Neuronal stem cell (in vitro differentiated cells): ENCODE data around the gene CCR6.

Source experiments
- DNase-seq: peaks from one replicate; pipeline ENCODE4 v3.0.0-alpha.2; 2013; ENCODE audit warnings: low spot score
- H2AFZ ChIP-seq: one replicate; pipeline ENCODE4 v1.6.1; 2013; ENCODE audit warnings: mild to moderate bottlenecking, low read length, inconsistent platforms
- H2AK5ac ChIP-seq: 2 replicates; pipeline ENCODE4 v1.6.1; 2013; ENCODE audit warnings: low read depth, mild to moderate bottlenecking, inconsistent platforms, low read length, moderate library complexity, mixed read lengths
- H2BK120ac ChIP-seq: 2 replicates; pipeline ENCODE4 v1.6.1; 2013; ENCODE audit warnings: low read depth, mild to moderate bottlenecking, inconsistent platforms, low read length, moderate library complexity, mixed read lengths
- H2BK12ac ChIP-seq: one replicate; pipeline ENCODE4 v1.6.1; 2013; ENCODE audit warnings: low read length, inconsistent platforms
- H2BK15ac ChIP-seq: 2 replicates; pipeline ENCODE4 v1.6.1; 2013; ENCODE audit warnings: mild to moderate bottlenecking, low read length, inconsistent platforms, mixed read lengths
- H2BK5ac ChIP-seq: one replicate; pipeline ENCODE4 v1.6.1; 2013; ENCODE audit warnings: inconsistent platforms, mild to moderate bottlenecking, low read length, moderate library complexity
- H3K14ac ChIP-seq: one replicate; pipeline ENCODE4 v1.6.1; 2013; ENCODE audit warnings: low read length, inconsistent platforms
- H3K18ac ChIP-seq: 2 replicates; pipeline ENCODE4 v1.6.1; 2013; ENCODE audit warnings: low read length, inconsistent platforms
- H3K23ac ChIP-seq: 2 replicates; pipeline ENCODE4 v1.6.1; 2013; ENCODE audit warnings: low read depth, mild to moderate bottlenecking, mixed read lengths, low read length, inconsistent platforms; ENCODE audit not compliant: poor library complexity
- H3K27ac ChIP-seq: replicated peaks from 3 replicates; pipeline ENCODE4 v1.5.1; 2013; ENCODE audit warnings: low read length, inconsistent platforms
- H3K27me3 ChIP-seq, 3 experiments: 2 replicates each; pipeline ENCODE4 v1.6.1; 2013; ENCODE audit warnings: low read length in 3 of 3, mild to moderate bottlenecking in 2 of 3, inconsistent platforms in 1 of 3, low read depth in 1 of 3, mixed read lengths in 1 of 3, moderate library complexity in 1 of 3; ENCODE audit not compliant: control insufficient read depth in 3 of 3, insufficient read depth in 3 of 3
- H3K36me3 ChIP-seq, 2 donors: replicated peaks in 1 of 2; 2 replicates each; pipeline ENCODE4 v1.6.1; 2013; ENCODE audit warnings: low read length in 2 of 2; ENCODE audit not compliant: control insufficient read depth in 2 of 2, insufficient read depth in 2 of 2
- H3K4ac ChIP-seq: 2 replicates; pipeline ENCODE4 v1.6.1; 2013; ENCODE audit warnings: inconsistent platforms, mild to moderate bottlenecking, low read length, moderate library complexity
- H3K4me1 ChIP-seq, 2 donors: 1 replicate in 1 of 2; 2 replicates in 1 of 2; pipeline ENCODE4 v1.6.1; 2013; ENCODE audit warnings: low read length in 2 of 2, low read depth in 1 of 2; ENCODE audit not compliant: control insufficient read depth in 2 of 2, insufficient read depth in 1 of 2
- H3K4me2 ChIP-seq: one replicate; pipeline ENCODE4 v1.6.1; 2013; ENCODE audit warnings: mild to moderate bottlenecking, low read length, inconsistent platforms; ENCODE audit not compliant: insufficient read depth, poor library complexity, severe bottlenecking
- H3K4me3 ChIP-seq, 2 donors: 2 replicates each; pipeline ENCODE4 v1.5.1; 2013; ENCODE audit warnings: low read length in 2 of 2, mild to moderate bottlenecking in 2 of 2, inconsistent platforms in 1 of 2, moderate library complexity in 1 of 2
- H3K79me1 ChIP-seq: one replicate; pipeline ENCODE4 v1.6.1; 2013; ENCODE audit warnings: low read depth, mild to moderate bottlenecking, inconsistent platforms, low read length, moderate library complexity
- H3K9ac ChIP-seq: one replicate; pipeline ENCODE4 v1.6.1; 2013; ENCODE audit warnings: mild to moderate bottlenecking, low read depth, low read length, inconsistent platforms; ENCODE audit not compliant: poor library complexity
- H3K9me3 ChIP-seq, 2 donors: replicated peaks in 1 of 2; 2 replicates each; pipeline versions ENCODE3 to v1.6.1; 2013; ENCODE audit warnings: low read length in 2 of 2, mild to moderate bottlenecking in 2 of 2, inconsistent platforms in 1 of 2, low read depth in 1 of 2, mixed read lengths in 1 of 2, moderate library complexity in 1 of 2; ENCODE audit not compliant: control insufficient read depth in 2 of 2, insufficient read depth in 1 of 2
- H4K8ac ChIP-seq: one replicate; pipeline ENCODE4 v1.6.1; 2013; ENCODE audit warnings: low read depth, mild to moderate bottlenecking, inconsistent platforms, low read length, moderate library complexity
- H4K91ac ChIP-seq: one replicate; pipeline ENCODE4 v1.6.1; 2013; ENCODE audit warnings: low read length, low read depth, mild to moderate bottlenecking, inconsistent platforms; ENCODE audit not compliant: poor library complexity
- whole genome bisulfite sequencing, 2 donors: extraction: QIAGEN DNeasy Blood & Tissue Kit; methylation state at CpG; one replicate each; pipeline ENCODE4 v1.1.7; 2013; ENCODE audit warnings: missing lambda C conversion rate in 2 of 2, mixed read lengths in 1 of 2; ENCODE audit not compliant: insufficient read length in 2 of 2, insufficient replicate concordance in 1 of 2; ENCODE audit errors: extremely low coverage in 2 of 2; 5-methylcytosine and 5-hydroxymethylcytosine counted together

CCR6 gene

GRCh38 chr6:167148021-167148420, 25.1 kb downstream of the CCR6 start:
- peaks cover 0 to 22% (median 1%) of the 10 kb centered on the region in 3 experiments for H3K27me3 ChIP-seq
- H3K9ac ChIP-seq, result no peak overlapping the region
- peaks cover 6 to 9% of the 10 kb centered on the region in 2 donors for H3K4me1 ChIP-seq
- H2AK5ac ChIP-seq, result no peak overlapping the region
- no peak overlapping the region for H2BK5ac ChIP-seq
- no peak overlapping the region for H2BK120ac ChIP-seq
- no peak overlapping the region for H4K8ac ChIP-seq
- no peak overlapping the region for H2BK15ac ChIP-seq
- H3K36me3 ChIP-seq, result no peaks in the 10 kb centered on the region
- no peaks in the 10 kb centered on the region for H3K79me1 ChIP-seq
- no peak overlapping the region for H2AFZ ChIP-seq
- H3K18ac ChIP-seq, result no peak overlapping the region
- no peak overlapping the region for H3K4ac ChIP-seq
- H2BK12ac ChIP-seq, result no peak overlapping the region
- H3K9me3 ChIP-seq, result peaks cover 0 to 4% of the 10 kb centered on the region in 2 donors
- no peak overlapping the region for H3K23ac ChIP-seq
- H3K14ac ChIP-seq, result no peak overlapping the region
- no peak overlapping the region for H3K27ac ChIP-seq
- no peak overlapping the region for H3K4me2 ChIP-seq
- H3K4me3 ChIP-seq, result no peak overlapping the region
- no peak overlapping the region for H4K91ac ChIP-seq
- DNase-seq, result no peak

GRCh38 chr6:167148997-167149396, 26.1 kb downstream of the CCR6 start:
- no peak overlapping the region for H4K91ac ChIP-seq
- H2AFZ ChIP-seq, result no peak overlapping the region
- H3K4me1 ChIP-seq, result peaks cover 6 to 9% of the 10 kb centered on the region in 2 donors
- H3K4ac ChIP-seq, result no peak overlapping the region
- H3K79me1 ChIP-seq, result no peaks in the 10 kb centered on the region
- no peak overlapping the region for H3K9ac ChIP-seq
- H2BK15ac ChIP-seq, result no peak overlapping the region
- H3K23ac ChIP-seq, result no peak overlapping the region
- H2BK120ac ChIP-seq, result no peak overlapping the region
- WGBS, 2 donors, result no CpG with 5 or more reads among the region's 5 CpGs
- H3K36me3 ChIP-seq, result no peaks in the 10 kb centered on the region
- no peak overlapping the region for H4K8ac ChIP-seq
- no peak overlapping the region for H3K14ac ChIP-seq
- no peak overlapping the region for H3K4me3 ChIP-seq
- no peak overlapping the region for H3K18ac ChIP-seq
- H2AK5ac ChIP-seq, result no peak overlapping the region
- H3K27me3 ChIP-seq, result peaks cover 0 to 22% (median 1%) of the 10 kb centered on the region in 3 experiments
- peaks cover 0 to 4% of the 10 kb centered on the region in 2 donors for H3K9me3 ChIP-seq
- H3K4me2 ChIP-seq, result no peak overlapping the region
- DNase-seq, result no peak
- H2BK12ac ChIP-seq, result no peak overlapping the region
- no peak overlapping the region for H3K27ac ChIP-seq
- no peak overlapping the region for H2BK5ac ChIP-seq

GRCh38 chr6:167150941-167151549, 28.1 kb downstream of the CCR6 start:
- Histone ChIP-seq H3K4me2 (no peak overlapping the region), H2AFZ (no peak overlapping the region), H3K23ac (no peak overlapping the region), H3K9ac (no peak overlapping the region), H3K4me3 (no peak overlapping the region), H3K27me3 (peaks cover 0 to 22% (median 1%) of the 10 kb centered on the region in 3 experiments), H2AK5ac (no peak overlapping the region), H3K4me1 (peaks cover 6 to 9% of the 10 kb centered on the region in 2 donors), H2BK15ac (no peak overlapping the region), H3K9me3 (no peaks in the 10 kb centered on the region), H2BK5ac (no peak overlapping the region), H3K79me1 (no peaks in the 10 kb centered on the region), H3K36me3 (no peaks in the 10 kb centered on the region), H3K4ac (no peak overlapping the region), H2BK120ac (no peak overlapping the region), H3K14ac (no peak overlapping the region), H4K91ac (no peak overlapping the region), H3K27ac (no peak overlapping the region), H2BK12ac (no peak overlapping the region), H4K8ac (no peak overlapping the region), H3K18ac (no peak overlapping the region)
- no CpG with 5 or more reads among the region's 6 CpGs for WGBS, 2 donors
- no peak for DNase-seq

- Histone ChIP-seq H2BK5ac (no peak overlapping the region), H3K4ac (no peak overlapping the region), H3K9ac (no peak overlapping the region), H3K23ac (no peak overlapping the region), H3K14ac (no peak overlapping the region), H3K9me3 (no peaks in the 10 kb centered on the region), H3K27ac (no peak overlapping the region), H3K36me3 (no peaks in the 10 kb centered on the region), H3K4me1 (peaks cover 6 to 8% of the 10 kb centered on the region in 2 donors), H4K8ac (no peak overlapping the region), H2AK5ac (no peak overlapping the region), H4K91ac (no peak overlapping the region), H2BK120ac (no peak overlapping the region), H2BK15ac (no peak overlapping the region), H3K27me3 (peaks cover 0 to 19% (median 1%) of the 10 kb centered on the region in 3 experiments), H2AFZ (no peak overlapping the region), H2BK12ac (no peak overlapping the region), H3K79me1 (no peaks in the 10 kb centered on the region), H3K4me2 (no peak overlapping the region), H3K18ac (no peak overlapping the region), H3K4me3 (no peak overlapping the region)
- WGBS, 2 donors, result no CpG with 5 or more reads among the region's 7 CpGs
- DNase-seq, result no peak
These were observed 28.8 kb downstream of the CCR6 start for GRCh38 chr6:167151648-167152047.
